HL-60 (cell line): ENCODE measurements around the gene DCDC2C.

Source experiments
- CTCF ChIP-seq: IDR thresholded peaks from one replicate; pipeline ENCODE4 v1.5.1; 2011; ENCODE audit warnings: low read length, control low read depth, inconsistent platforms; ENCODE audit not compliant: insufficient read depth
- GABPA ChIP-seq: IDR thresholded peaks from 2 replicates; pipeline ENCODE4 v1.6.1; 2012; ENCODE audit warnings: low read depth
- POLR2AphosphoS5 ChIP-seq: IDR thresholded peaks from 2 replicates; pipeline ENCODE4 v1.6.1; 2012; ENCODE audit warnings: low read depth
- TF ChIP-seq, protein P1 (sequence below): IDR thresholded peaks from 2 replicates; pipeline ENCODE4 v1.6.1; 2012; ENCODE audit warnings: low read depth; ENCODE audit not compliant: insufficient replicate concordance

- no peak for TF ChIP-seq CTCF
- TF ChIP-seq, protein P1, sequence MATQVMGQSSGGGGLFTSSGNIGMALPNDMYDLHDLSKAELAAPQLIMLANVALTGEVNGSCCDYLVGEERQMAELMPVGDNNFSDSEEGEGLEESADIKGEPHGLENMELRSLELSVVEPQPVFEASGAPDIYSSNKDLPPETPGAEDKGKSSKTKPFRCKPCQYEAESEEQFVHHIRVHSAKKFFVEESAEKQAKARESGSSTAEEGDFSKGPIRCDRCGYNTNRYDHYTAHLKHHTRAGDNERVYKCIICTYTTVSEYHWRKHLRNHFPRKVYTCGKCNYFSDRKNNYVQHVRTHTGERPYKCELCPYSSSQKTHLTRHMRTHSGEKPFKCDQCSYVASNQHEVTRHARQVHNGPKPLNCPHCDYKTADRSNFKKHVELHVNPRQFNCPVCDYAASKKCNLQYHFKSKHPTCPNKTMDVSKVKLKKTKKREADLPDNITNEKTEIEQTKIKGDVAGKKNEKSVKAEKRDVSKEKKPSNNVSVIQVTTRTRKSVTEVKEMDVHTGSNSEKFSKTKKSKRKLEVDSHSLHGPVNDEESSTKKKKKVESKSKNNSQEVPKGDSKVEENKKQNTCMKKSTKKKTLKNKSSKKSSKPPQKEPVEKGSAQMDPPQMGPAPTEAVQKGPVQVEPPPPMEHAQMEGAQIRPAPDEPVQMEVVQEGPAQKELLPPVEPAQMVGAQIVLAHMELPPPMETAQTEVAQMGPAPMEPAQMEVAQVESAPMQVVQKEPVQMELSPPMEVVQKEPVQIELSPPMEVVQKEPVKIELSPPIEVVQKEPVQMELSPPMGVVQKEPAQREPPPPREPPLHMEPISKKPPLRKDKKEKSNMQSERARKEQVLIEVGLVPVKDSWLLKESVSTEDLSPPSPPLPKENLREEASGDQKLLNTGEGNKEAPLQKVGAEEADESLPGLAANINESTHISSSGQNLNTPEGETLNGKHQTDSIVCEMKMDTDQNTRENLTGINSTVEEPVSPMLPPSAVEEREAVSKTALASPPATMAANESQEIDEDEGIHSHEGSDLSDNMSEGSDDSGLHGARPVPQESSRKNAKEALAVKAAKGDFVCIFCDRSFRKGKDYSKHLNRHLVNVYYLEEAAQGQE: no peak
- no peak for TF ChIP-seq POLR2AphosphoS5
- TF ChIP-seq GABPA: no peak
Observed at GRCh38 chr2:3751806-3752205, 48.4 kb downstream of the DCDC2C start.
